HCT116 (cell line): ENCODE data around the gene IPO8.

Experiments used
- ELF1 ChIP-seq: IDR thresholded peaks from 2 replicates; pipeline ENCODE4 v1.6.1; 2012; ENCODE audit warnings: low read depth, borderline replicate concordance
- EZH2 ChIP-seq: fragments of 200-600 bp; sonication (generic); IDR thresholded peaks from 2 replicates; pipeline ENCODE4 v1.6.1; 2017; ENCODE audit warnings: antibody characterized with exemption, mixed run types
- EZH2phosphoT487 ChIP-seq: fragments of 200-600 bp; IDR thresholded peaks from 2 replicates; pipeline ENCODE4 v1.6.1; 2018; ENCODE audit warnings: antibody characterized with exemption, borderline replicate concordance
- FOSL1 ChIP-seq: IDR thresholded peaks from 2 replicates; pipeline ENCODE4 v1.6.1; 2012; ENCODE audit warnings: low read depth
- JUND ChIP-seq: IDR thresholded peaks from 2 replicates; pipeline ENCODE4 v1.6.1; 2012
- POLR2A ChIP-seq: IDR thresholded peaks from 2 replicates; pipeline ENCODE4 v1.7.0; 2011; ENCODE audit warnings: borderline replicate concordance; ENCODE audit not compliant: insufficient read depth, insufficient read length; ENCODE audit errors: extremely low read depth
- TF ChIP-seq, protein P1 (sequence below), 3 experiments: fragments of 200-600 bp in 1 of 3; sonication (generic) in 1 of 3; IDR thresholded peaks in 2 of 3; conservative IDR thresholded peaks in 1 of 3; 2 replicates each; pipeline ENCODE4 v1.5.1; 2012 to 2017; ENCODE audit warnings: low read depth in 2 of 3, low read length in 2 of 3, antibody characterized with exemption in 1 of 3, borderline replicate concordance in 1 of 3, control low read depth in 1 of 3, mild to moderate bottlenecking in 1 of 3, mixed read lengths in 1 of 3, mixed run types in 1 of 3, moderate library complexity in 1 of 3; ENCODE audit not compliant: insufficient read depth in 1 of 3
- TF ChIP-seq, protein P2 (sequence below): IDR thresholded peaks from 2 replicates; pipeline ENCODE4 v1.6.1; 2012
- TF ChIP-seq, protein P3 (sequence below): IDR thresholded peaks from 2 replicates; pipeline ENCODE4 v1.6.1; 2012

DNA sequence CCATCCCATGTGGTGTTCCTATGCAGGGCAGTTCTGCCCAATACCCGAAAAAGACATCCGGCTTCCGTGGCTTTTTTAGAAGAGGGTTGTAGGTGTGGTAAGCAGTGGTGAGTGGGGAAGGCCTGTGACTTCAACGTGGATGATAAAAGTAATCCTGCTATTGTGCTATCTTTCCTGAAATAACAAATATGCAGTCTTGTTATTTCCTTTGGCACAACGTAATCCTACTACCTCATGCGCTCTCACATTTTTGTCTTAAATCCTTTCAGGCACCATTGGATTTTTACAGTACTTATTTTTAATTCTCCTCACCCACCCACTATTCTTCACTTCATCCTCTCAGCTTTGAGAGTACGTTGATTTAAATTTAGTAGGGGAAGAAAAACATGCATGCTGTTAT lies 96.8 kb downstream of the IPO8 start:
- TF ChIP-seq EZH2 (no peak), POLR2A (no peak), EZH2phosphoT487 (no peak), JUND (no peak), FOSL1 (no peak), ELF1 (no peak)
- TF ChIP-seq, protein P1, sequence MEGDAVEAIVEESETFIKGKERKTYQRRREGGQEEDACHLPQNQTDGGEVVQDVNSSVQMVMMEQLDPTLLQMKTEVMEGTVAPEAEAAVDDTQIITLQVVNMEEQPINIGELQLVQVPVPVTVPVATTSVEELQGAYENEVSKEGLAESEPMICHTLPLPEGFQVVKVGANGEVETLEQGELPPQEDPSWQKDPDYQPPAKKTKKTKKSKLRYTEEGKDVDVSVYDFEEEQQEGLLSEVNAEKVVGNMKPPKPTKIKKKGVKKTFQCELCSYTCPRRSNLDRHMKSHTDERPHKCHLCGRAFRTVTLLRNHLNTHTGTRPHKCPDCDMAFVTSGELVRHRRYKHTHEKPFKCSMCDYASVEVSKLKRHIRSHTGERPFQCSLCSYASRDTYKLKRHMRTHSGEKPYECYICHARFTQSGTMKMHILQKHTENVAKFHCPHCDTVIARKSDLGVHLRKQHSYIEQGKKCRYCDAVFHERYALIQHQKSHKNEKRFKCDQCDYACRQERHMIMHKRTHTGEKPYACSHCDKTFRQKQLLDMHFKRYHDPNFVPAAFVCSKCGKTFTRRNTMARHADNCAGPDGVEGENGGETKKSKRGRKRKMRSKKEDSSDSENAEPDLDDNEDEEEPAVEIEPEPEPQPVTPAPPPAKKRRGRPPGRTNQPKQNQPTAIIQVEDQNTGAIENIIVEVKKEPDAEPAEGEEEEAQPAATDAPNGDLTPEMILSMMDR (IDR thresholded peaks at IDR 0.05 in 2 of 3, conservative IDR thresholded peaks at IDR 0.05 in 1 of 3; ENCODE audit: borderline replicate concordance in 1 of 3, insufficient read depth in 1 of 3, low read depth in 2 of 3, low read length in 2 of 3): no peak
- TF ChIP-seq, protein P2, sequence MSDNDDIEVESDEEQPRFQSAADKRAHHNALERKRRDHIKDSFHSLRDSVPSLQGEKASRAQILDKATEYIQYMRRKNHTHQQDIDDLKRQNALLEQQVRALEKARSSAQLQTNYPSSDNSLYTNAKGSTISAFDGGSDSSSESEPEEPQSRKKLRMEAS: no peak
- TF ChIP-seq, protein P3, sequence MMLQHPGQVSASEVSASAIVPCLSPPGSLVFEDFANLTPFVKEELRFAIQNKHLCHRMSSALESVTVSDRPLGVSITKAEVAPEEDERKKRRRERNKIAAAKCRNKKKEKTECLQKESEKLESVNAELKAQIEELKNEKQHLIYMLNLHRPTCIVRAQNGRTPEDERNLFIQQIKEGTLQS: no peak
